ENCODE data around the gene IFNL3. TPM values are rescaled to one million over a fixed set of nuclear protein-coding genes. Genes with fewer than 3 reads are reported as not detected.
"Not testable (repeated sequence)": the region's sequence is repeated elsewhere in the genome, so short reads cannot be mapped to it uniquely, and the experiment has no call there.

The IFNL3 gene
- total RNA-seq, 4 donors from 2014 or later, result not detected

GRCh38 chr19:39276740-39277139 lies 31.9 kb upstream of the IFNL3 start:
- TF ChIP-seq POLR2AphosphoS5 (IDR thresholded peaks at IDR 0.05), result no peak
- no peak for TF ChIP-seq EP300 (IDR thresholded peaks at IDR 0.05)
- no peak for TF ChIP-seq CTCF (IDR thresholded peaks at IDR 0.05)
- no peak for TF ChIP-seq POLR2A (IDR thresholded peaks at IDR 0.05; ENCODE audit: low read depth)
- H3K4me3 ChIP-seq, result no peak overlapping the region
- H3K4me1 ChIP-seq, result no peaks in the 10 kb centered on the region
- DNase-seq (ENCODE audit: extremely low spot score), result no peak
- intact Hi-C loops (cut with DNase I), result no loop called here
- 95% methylated on average over 5 of the region's 5 CpGs for WGBS
- H3K27me3 ChIP-seq, result peaks cover 0 to 17% (median 0%) of the 10 kb centered on the region in 4 donors
- no peaks in the 10 kb centered on the region for H3K36me3 ChIP-seq
- H3K9me3 ChIP-seq, result peaks cover 0 to 1% (median under 1%) of the 10 kb centered on the region in 4 donors
- no peak overlapping the region for H3K27ac ChIP-seq (replicated peaks in 1 of 4)

GRCh38 chr19:39275578-39275977 lies 30.8 kb upstream of the IFNL3 start:
- H3K27ac ChIP-seq (replicated peaks in 1 of 4), result no peak overlapping the region
- no peaks in the 10 kb centered on the region for H3K36me3 ChIP-seq
- DNase-seq (ENCODE audit: extremely low spot score), result no peak
- H3K4me1 ChIP-seq, result no peaks in the 10 kb centered on the region
- 84% methylated on average over 5 of the region's 5 CpGs for WGBS
- no peaks in the 10 kb centered on the region for H3K9me3 ChIP-seq
- no peak overlapping the region for H3K4me3 ChIP-seq
- intact Hi-C loops (cut with DNase I), result no loop called here
- TF ChIP-seq CTCF (IDR thresholded peaks at IDR 0.05), result no peak
- no peak for TF ChIP-seq POLR2AphosphoS5 (IDR thresholded peaks at IDR 0.05)
- TF ChIP-seq EP300 (IDR thresholded peaks at IDR 0.05), result no peak
- no peak for TF ChIP-seq POLR2A (IDR thresholded peaks at IDR 0.05; ENCODE audit: low read depth)
- H3K27me3 ChIP-seq, result peaks cover 0 to 17% (median 0%) of the 10 kb centered on the region in 4 donors

- 83% methylated on average over 5 of the region's 5 CpGs for WGBS
- intact Hi-C loops (cut with DNase I); H3K27ac ChIP-seq (replicated peaks in 1 of 4): not testable (repeated sequence)
Measured at GRCh38 chr19:39273859-39274258, 29.1 kb upstream of the IFNL3 start.

GRCh38 chr19:39270036-39270871 lies 25.4 kb upstream of the IFNL3 start:
- Histone ChIP-seq H3K27me3 (peaks cover 0 to 19% (median 1%) of the 10 kb centered on the region in 4 donors), H3K36me3 (no peaks in the 10 kb centered on the region), H3K4me1 (peaks cover 1 to 4% (median 3%) of the 10 kb centered on the region in 4 donors), H3K9me3 (no peaks in the 10 kb centered on the region), H3K27ac (replicated peaks in 1 of 4) (no peak overlapping the region), H3K4me3 (no peak overlapping the region)
- WGBS, result 59% methylated on average over 9 of the region's 9 CpGs
- DNase-seq (ENCODE audit: extremely low spot score), result no peak
- intact Hi-C loops (cut with DNase I), result no loop called here
- TF ChIP-seq CTCF (IDR thresholded peaks at IDR 0.05) (no peak), EP300 (IDR thresholded peaks at IDR 0.05) (no peak), POLR2A (IDR thresholded peaks at IDR 0.05; ENCODE audit: low read depth) (no peak), POLR2AphosphoS5 (IDR thresholded peaks at IDR 0.05) (no peak)

More at GRCh38 chr19:39273859-39274258, 29.1 kb upstream of the IFNL3 start:
- H3K27me3 ChIP-seq, result peaks cover 0 to 17% (median 0%) of the 10 kb centered on the region in 4 donors
- not testable (repeated sequence) for H3K36me3 ChIP-seq; H3K9me3 ChIP-seq; H3K4me1 ChIP-seq; DNase-seq (ENCODE audit: extremely low spot score); H3K4me3 ChIP-seq

GRCh38 chr19:39269369-39269768 lies 24.6 kb upstream of the IFNL3 start:
- DNase-seq (ENCODE audit: extremely low spot score); intact Hi-C loops (cut with DNase I); H3K27ac ChIP-seq (replicated peaks in 1 of 4); H3K9me3 ChIP-seq; H3K36me3 ChIP-seq; H3K4me3 ChIP-seq: not testable (repeated sequence)
- Histone ChIP-seq H3K27me3 (peaks cover 0 to 28% (median 10%) of the 10 kb centered on the region in 4 donors), H3K4me1 (peaks cover 6 to 13% (median 12%) of the 10 kb centered on the region in 4 donors)
- WGBS, result 85% methylated on average over 4 of the region's 10 CpGs

- DNase-seq (ENCODE audit: extremely low spot score); H3K9me3 ChIP-seq; H3K4me3 ChIP-seq; intact Hi-C loops (cut with DNase I); H3K36me3 ChIP-seq; H3K27ac ChIP-seq (replicated peaks in 1 of 4): not testable (repeated sequence)
- H3K27me3 ChIP-seq, result peaks cover 3 to 34% (median 17%) of the 10 kb centered on the region in 4 donors
- WGBS, result 75% methylated on average over 6 of the region's 10 CpGs
- peaks cover 6 to 20% (median 18%) of the 10 kb centered on the region in 4 donors for H3K4me1 ChIP-seq
Measured at GRCh38 chr19:39268531-39269223, 23.9 kb upstream of the IFNL3 start.

GRCh38 chr19:39268085-39268484 lies 23.3 kb upstream of the IFNL3 start, which contains the start of gene IFNL2:
TSS of gene IFNL2 (plus strand) at chr19:39268396. CDS start at chr19:39268569, 173 bp downstream.
- H3K36me3 ChIP-seq; intact Hi-C loops (cut with DNase I); H3K4me3 ChIP-seq; H3K9me3 ChIP-seq; H3K27ac ChIP-seq (replicated peaks in 1 of 4); DNase-seq (ENCODE audit: extremely low spot score): not testable (repeated sequence)
- Histone ChIP-seq H3K4me1 (peaks cover 6 to 20% (median 18%) of the 10 kb centered on the region in 4 donors), H3K27me3 (peaks cover 3 to 40% (median 21%) of the 10 kb centered on the region in 4 donors)
- WGBS, result no CpG with 5 or more reads among the region's 1 CpG

All from esophagus muscularis mucosa (tissue), 4 donors.